Left forelimb (tissue), 1 donor: ENCODE data around the gene SIDT1.

ENCODE experiments used
- DNase-seq: peaks from one replicate; pipeline ENCODE4 v3.0.0-alpha.2; 2018; ENCODE audit warnings: low spot score

The SIDT1 gene

GRCh38 chr3:113545594-113545993 lies 13.2 kb downstream of the SIDT1 start:
- no peak for DNase-seq

GRCh38 chr3:113546414-113546893 lies 14.1 kb downstream of the SIDT1 start:
- no peak for DNase-seq

- DNase-seq, result no peak
These were observed 16.1 kb downstream of the SIDT1 start for GRCh38 chr3:113548501-113548900.

- DNase-seq, result no peak
These were observed 19.5 kb downstream of the SIDT1 start for GRCh38 chr3:113551820-113552219.

- DNase-seq, result no peak
These were observed 20.5 kb downstream of the SIDT1 start for GRCh38 chr3:113552851-113553250.

GRCh38 chr3:113555138-113555537 lies 22.8 kb downstream of the SIDT1 start:
- no peak for DNase-seq

- DNase-seq, result no peak
These were observed 24.1 kb downstream of the SIDT1 start for GRCh38 chr3:113556316-113556945.

GRCh38 chr3:113556946-113557335 lies 24.6 kb downstream of the SIDT1 start:
- DNase-seq, result no peak

GRCh38 chr3:113557374-113557773 lies 25.0 kb downstream of the SIDT1 start:
- DNase-seq, result no peak

GRCh38 chr3:113559009-113559408 lies 26.7 kb downstream of the SIDT1 start:
- DNase-seq, result no peak

- no peak for DNase-seq
These were observed 27.9 kb downstream of the SIDT1 start for GRCh38 chr3:113560271-113560670.

- no peak for DNase-seq
These were observed 28.7 kb downstream of the SIDT1 start for GRCh38 chr3:113560831-113561623.

- DNase-seq, result no peak
These were observed 33.2 kb downstream of the SIDT1 start for GRCh38 chr3:113565555-113565954.

GRCh38 chr3:113570158-113570557 lies 37.8 kb downstream of the SIDT1 start:
- no peak for DNase-seq

GRCh38 chr3:113571360-113571759 lies 39.0 kb downstream of the SIDT1 start:
- DNase-seq, result no peak

- no peak for DNase-seq
These were observed 41.4 kb downstream of the SIDT1 start for GRCh38 chr3:113573728-113574127.

- no peak for DNase-seq
These were observed 41.9 kb downstream of the SIDT1 start for GRCh38 chr3:113574213-113574612.

GRCh38 chr3:113575206-113575605 lies 42.9 kb downstream of the SIDT1 start:
- DNase-seq, result no peak

- no peak for DNase-seq
These were observed 52.9 kb downstream of the SIDT1 start for GRCh38 chr3:113585228-113585627.

- DNase-seq, result no peak
These were observed 53.4 kb downstream of the SIDT1 start for GRCh38 chr3:113585720-113586119.

- DNase-seq, result no peak
These were observed 56.5 kb downstream of the SIDT1 start for GRCh38 chr3:113588806-113589205.

- DNase-seq, result no peak
These were observed 57.6 kb downstream of the SIDT1 start for GRCh38 chr3:113589971-113590370.

- no peak for DNase-seq
These were observed 58.6 kb downstream of the SIDT1 start for GRCh38 chr3:113590983-113591382.

GRCh38 chr3:113594066-113594465 lies 61.7 kb downstream of the SIDT1 start:
- DNase-seq, result no peak
